T-helper 2 cell treated with Interferon-gamma antibody and Interleukin-4, amounts not matched to agents 5 μg/mL and 100 μg/mL, for 36 hours (primary cell): Measurements from ENCODE around the gene CACNB2.

Source experiments
- DNase-seq: peaks from one replicate; pipeline ENCODE4 v3.0.0; 2021; ENCODE audit warnings: low spot score
- H3K27ac Mint-ChIP-seq: one replicate; pipeline ENCODE4 v1.8.0; 2021; ENCODE audit warnings: mild to moderate bottlenecking, mixed read lengths
- H3K27me3 Mint-ChIP-seq: one replicate; pipeline ENCODE4 v1.8.0; 2021; ENCODE audit warnings: low read depth, mixed read lengths
- H3K36me3 Mint-ChIP-seq: one replicate; pipeline ENCODE4 v1.8.0; 2021; ENCODE audit warnings: low read depth, mixed read lengths
- H3K4me1 Mint-ChIP-seq: one replicate; pipeline ENCODE4 v1.8.0; 2021; ENCODE audit warnings: low read depth, mixed read lengths
- H3K4me3 Mint-ChIP-seq: one replicate; pipeline ENCODE4 v1.8.0; 2022; ENCODE audit warnings: mild to moderate bottlenecking, moderate library complexity, mixed read lengths
- H3K9me3 Mint-ChIP-seq: one replicate; pipeline ENCODE4 v1.8.0; 2021; ENCODE audit warnings: mixed read lengths

Gene CACNB2

DNA sequence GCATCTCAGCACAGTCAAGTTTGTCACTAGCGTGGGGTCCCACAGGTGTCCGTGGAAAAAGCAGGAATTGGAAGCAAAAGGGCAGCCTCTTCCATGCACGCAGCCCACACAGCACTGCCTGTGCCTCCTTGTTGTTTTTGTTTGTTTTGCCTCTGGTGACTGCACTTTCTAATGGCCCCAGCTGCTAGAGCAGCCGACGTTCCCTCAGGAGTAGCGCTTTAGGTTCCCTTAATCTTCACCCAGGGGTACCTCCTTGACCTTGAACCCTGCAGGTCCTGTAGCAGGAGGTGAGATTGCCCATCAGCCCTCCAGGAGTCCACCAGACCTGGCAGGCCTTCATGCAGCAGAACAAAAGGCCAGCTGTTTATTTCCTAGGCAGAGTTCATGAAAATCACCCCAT lies 210.1 kb downstream of the CACNB2 start:
- Mint-ChIP-seq H3K4me1 (no peaks in the 10 kb centered on the region), H3K9me3 (no peaks in the 10 kb centered on the region), H3K36me3 (no peaks in the 10 kb centered on the region), H3K27ac (no peak overlapping the region), H3K27me3 (no peaks in the 10 kb centered on the region), H3K4me3 (no peak overlapping the region)
- DNase-seq: no peak

DNA sequence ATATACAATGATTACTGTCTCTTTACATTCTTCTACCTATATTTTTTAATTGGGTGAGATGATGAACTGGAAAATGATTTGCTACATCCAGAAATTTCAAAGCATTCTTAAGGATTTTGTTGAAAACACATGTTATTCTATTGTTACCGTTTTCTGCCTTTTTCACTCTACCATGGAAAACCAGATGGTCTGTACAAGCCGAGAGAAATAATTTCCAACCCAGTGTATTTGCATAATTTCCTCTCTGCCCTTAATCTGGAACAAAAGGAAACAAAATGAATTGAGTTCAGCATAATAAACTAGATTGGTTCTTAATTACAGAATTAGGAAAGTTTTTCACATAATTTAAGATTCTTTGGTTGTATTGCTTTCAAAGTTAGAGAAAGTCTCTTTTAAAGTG lies 211.2 kb downstream of the CACNB2 start:
- Mint-ChIP-seq H3K27ac (no peak overlapping the region), H3K4me1 (no peaks in the 10 kb centered on the region), H3K9me3 (no peaks in the 10 kb centered on the region), H3K27me3 (no peaks in the 10 kb centered on the region), H3K4me3 (no peak overlapping the region), H3K36me3 (no peaks in the 10 kb centered on the region)
- DNase-seq: no peak

GRCh38 chr10:18352175-18352574 lies 212.0 kb downstream of the CACNB2 start:
- Mint-ChIP-seq H3K27ac (no peak overlapping the region), H3K36me3 (no peaks in the 10 kb centered on the region), H3K27me3 (no peaks in the 10 kb centered on the region), H3K4me1 (no peaks in the 10 kb centered on the region), H3K4me3 (no peak overlapping the region), H3K9me3 (no peaks in the 10 kb centered on the region)
- DNase-seq: no peak

GRCh38 chr10:18359812-18360211 lies 219.6 kb downstream of the CACNB2 start:
- Mint-ChIP-seq H3K27me3 (no peaks in the 10 kb centered on the region), H3K9me3 (no peaks in the 10 kb centered on the region), H3K4me1 (no peaks in the 10 kb centered on the region), H3K27ac (no peak overlapping the region), H3K4me3 (no peak overlapping the region), H3K36me3 (no peaks in the 10 kb centered on the region)
- no peak for DNase-seq

GRCh38 chr10:18362892-18363291 lies 222.7 kb downstream of the CACNB2 start:
- Mint-ChIP-seq H3K4me3 (no peak overlapping the region), H3K4me1 (no peaks in the 10 kb centered on the region), H3K27me3 (no peaks in the 10 kb centered on the region), H3K36me3 (no peaks in the 10 kb centered on the region), H3K27ac (no peak overlapping the region), H3K9me3 (no peaks in the 10 kb centered on the region)
- no peak for DNase-seq

GRCh38 chr10:18364987-18365775 lies 225.0 kb downstream of the CACNB2 start:
- H3K27me3 Mint-ChIP-seq: no peaks in the 10 kb centered on the region
- no peaks in the 10 kb centered on the region for H3K4me1 Mint-ChIP-seq
- H3K4me3 Mint-ChIP-seq: no peak overlapping the region
- H3K9me3 Mint-ChIP-seq: no peaks in the 10 kb centered on the region
- H3K27ac Mint-ChIP-seq: no peak overlapping the region
- H3K36me3 Mint-ChIP-seq: no peaks in the 10 kb centered on the region
- DNase-seq: no peak

GRCh38 chr10:18367840-18368239 lies 227.6 kb downstream of the CACNB2 start:
- H3K4me1 Mint-ChIP-seq: no peaks in the 10 kb centered on the region
- no peaks in the 10 kb centered on the region for H3K27me3 Mint-ChIP-seq
- no peaks in the 10 kb centered on the region for H3K9me3 Mint-ChIP-seq
- H3K27ac Mint-ChIP-seq: no peak overlapping the region
- no peak overlapping the region for H3K4me3 Mint-ChIP-seq
- no peaks in the 10 kb centered on the region for H3K36me3 Mint-ChIP-seq
- no peak for DNase-seq

GRCh38 chr10:18368273-18368672 lies 228.0 kb downstream of the CACNB2 start:
- Mint-ChIP-seq H3K27ac (no peak overlapping the region), H3K4me3 (no peak overlapping the region), H3K27me3 (no peaks in the 10 kb centered on the region), H3K4me1 (no peaks in the 10 kb centered on the region), H3K9me3 (no peaks in the 10 kb centered on the region), H3K36me3 (no peaks in the 10 kb centered on the region)
- no peak for DNase-seq

GRCh38 chr10:18368682-18369081 lies 228.5 kb downstream of the CACNB2 start:
- H3K4me3 Mint-ChIP-seq: no peak overlapping the region
- no peaks in the 10 kb centered on the region for H3K36me3 Mint-ChIP-seq
- no peaks in the 10 kb centered on the region for H3K9me3 Mint-ChIP-seq
- DNase-seq: no peak
- no peaks in the 10 kb centered on the region for H3K27me3 Mint-ChIP-seq
- no peaks in the 10 kb centered on the region for H3K4me1 Mint-ChIP-seq
- H3K27ac Mint-ChIP-seq: no peak overlapping the region

GRCh38 chr10:18369859-18370473 lies 229.7 kb downstream of the CACNB2 start:
- Mint-ChIP-seq H3K27ac (no peak overlapping the region), H3K36me3 (no peaks in the 10 kb centered on the region), H3K4me3 (no peak overlapping the region), H3K27me3 (no peaks in the 10 kb centered on the region), H3K4me1 (no peaks in the 10 kb centered on the region), H3K9me3 (no peaks in the 10 kb centered on the region)
- no peak for DNase-seq

- H3K27me3 Mint-ChIP-seq: no peaks in the 10 kb centered on the region
- no peak for DNase-seq
- H3K9me3 Mint-ChIP-seq: no peaks in the 10 kb centered on the region
- no peak overlapping the region for H3K4me3 Mint-ChIP-seq
- no peaks in the 10 kb centered on the region for H3K36me3 Mint-ChIP-seq
- no peaks in the 10 kb centered on the region for H3K4me1 Mint-ChIP-seq
- H3K27ac Mint-ChIP-seq: no peak overlapping the region
Observed at GRCh38 chr10:18376650-18377049, 236.4 kb downstream of the CACNB2 start.

GRCh38 chr10:18377898-18378297 lies 237.7 kb downstream of the CACNB2 start:
- Mint-ChIP-seq H3K4me3 (no peak overlapping the region), H3K27ac (no peak overlapping the region), H3K9me3 (no peaks in the 10 kb centered on the region), H3K36me3 (no peaks in the 10 kb centered on the region), H3K27me3 (no peaks in the 10 kb centered on the region), H3K4me1 (no peaks in the 10 kb centered on the region)
- DNase-seq: no peak

DNA sequence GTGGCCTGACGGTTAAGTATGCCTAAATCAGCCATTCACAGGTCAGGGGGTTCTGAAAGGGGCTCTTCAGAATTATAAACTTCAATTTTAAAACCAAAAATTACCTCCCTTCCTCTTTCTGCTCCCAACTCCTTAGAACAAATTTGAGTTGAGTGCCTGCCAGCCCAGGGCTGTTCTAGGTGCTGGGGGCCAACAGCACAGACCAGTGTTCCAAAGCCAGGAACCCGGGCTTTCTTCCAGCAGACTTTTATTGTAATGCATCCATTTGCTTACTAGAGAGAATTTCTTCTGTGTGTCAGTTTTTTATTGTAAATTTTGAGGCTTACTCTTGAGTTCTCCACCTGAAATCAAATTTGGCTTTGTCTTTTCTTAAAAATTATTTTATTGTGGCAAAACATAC lies 238.5 kb downstream of the CACNB2 start:
- H3K9me3 Mint-ChIP-seq: no peaks in the 10 kb centered on the region
- no peaks in the 10 kb centered on the region for H3K36me3 Mint-ChIP-seq
- no peaks in the 10 kb centered on the region for H3K27me3 Mint-ChIP-seq
- no peak overlapping the region for H3K4me3 Mint-ChIP-seq
- no peak for DNase-seq
- no peak overlapping the region for H3K27ac Mint-ChIP-seq
- no peaks in the 10 kb centered on the region for H3K4me1 Mint-ChIP-seq

DNA sequence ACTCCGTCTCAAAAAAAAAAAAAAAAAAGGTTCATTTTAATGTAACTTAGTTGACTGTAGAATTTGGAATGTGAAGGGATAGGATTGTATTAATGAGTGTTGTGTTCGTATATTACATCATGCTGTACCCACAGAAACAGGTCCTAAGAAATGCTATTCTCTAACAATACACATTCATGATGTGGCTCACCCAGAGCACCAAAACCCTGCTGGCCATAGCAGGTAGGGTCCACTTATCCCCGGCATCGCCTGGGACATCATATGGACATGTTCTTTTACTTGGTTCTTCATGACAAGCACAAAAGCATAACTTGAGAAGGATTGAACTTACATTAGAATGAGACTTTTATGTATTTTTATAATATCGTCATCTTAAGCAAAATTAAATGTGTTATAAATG lies 241.5 kb downstream of the CACNB2 start:
- H3K27ac Mint-ChIP-seq: no peak overlapping the region

DNA sequence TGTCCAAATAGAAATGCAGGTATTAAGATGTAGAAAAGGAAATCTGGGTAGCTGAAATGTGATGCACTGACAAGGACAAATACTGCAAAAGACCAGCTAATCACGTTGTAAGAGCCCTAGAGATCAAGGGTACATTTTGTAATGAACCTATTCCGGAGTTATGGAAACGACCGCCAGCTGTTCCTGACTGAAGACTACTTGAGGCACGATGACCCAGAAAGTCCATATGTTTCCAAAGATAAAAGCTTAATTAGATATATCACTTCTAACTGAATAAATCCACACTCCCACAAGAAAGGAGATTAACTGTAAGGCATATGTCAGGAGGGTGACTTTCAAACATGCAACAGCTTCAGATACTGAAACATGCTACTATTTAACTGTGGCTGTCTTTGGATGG lies 257.7 kb downstream of the CACNB2 start:
- no peak for DNase-seq
- no peak overlapping the region for H3K27ac Mint-ChIP-seq
- H3K36me3 Mint-ChIP-seq: no peaks in the 10 kb centered on the region
- H3K9me3 Mint-ChIP-seq: no peaks in the 10 kb centered on the region
- H3K4me1 Mint-ChIP-seq: peaks cover 11% of the 10 kb centered on the region
- peaks cover 23% of the 10 kb centered on the region for H3K27me3 Mint-ChIP-seq
- no peak overlapping the region for H3K4me3 Mint-ChIP-seq

More for the DNA sequence above, 241.5 kb downstream of the CACNB2 start:
- no peak overlapping the region for H3K4me3 Mint-ChIP-seq
- no peak for DNase-seq
- no peaks in the 10 kb centered on the region for H3K4me1 Mint-ChIP-seq
- H3K27me3 Mint-ChIP-seq: no peaks in the 10 kb centered on the region
- H3K9me3 Mint-ChIP-seq: no peaks in the 10 kb centered on the region
- no peaks in the 10 kb centered on the region for H3K36me3 Mint-ChIP-seq
